Effector memory CD8-positive, alpha-beta T cell (primary cell): Measurements from ENCODE around the gene CTNS.

Experiments
- ATAC-seq: fragments of 150-1000 bp; cut with Tn5 transposase; replicated peaks from 2 replicates; pipeline ENCODE4 v1.10.0; 2021; ENCODE audit warnings: mild to moderate bottlenecking, moderate library complexity
- DNase-seq, 3 experiments: peaks; one replicate each; pipeline ENCODE4 v3.0.0; 2021
- H3K27ac Mint-ChIP-seq, 2 donors: one replicate each; pipeline ENCODE4 v1.8.0; 2022; ENCODE audit warnings: mild to moderate bottlenecking in 2 of 2, mixed read lengths in 2 of 2, moderate library complexity in 2 of 2
- H3K27me3 Mint-ChIP-seq, 2 donors: one replicate each; pipeline ENCODE4 v1.8.0; 2022; ENCODE audit warnings: mixed read lengths in 2 of 2
- H3K36me3 Mint-ChIP-seq: one replicate; pipeline ENCODE4 v1.8.0; 2022; ENCODE audit warnings: mild to moderate bottlenecking, moderate library complexity, mixed read lengths; ENCODE audit not compliant: insufficient read depth
- H3K4me1 Mint-ChIP-seq, 2 donors: one replicate each; pipeline ENCODE4 v1.8.0; 2022; ENCODE audit warnings: low read depth in 2 of 2, mixed read lengths in 2 of 2
- H3K4me3 Mint-ChIP-seq, 2 donors: one replicate each; pipeline ENCODE4 v1.8.0; 2022; ENCODE audit warnings: mild to moderate bottlenecking in 2 of 2, mixed read lengths in 2 of 2, moderate library complexity in 2 of 2
- H3K9me3 Mint-ChIP-seq, 2 donors: one replicate each; pipeline ENCODE4 v1.8.0; 2022; ENCODE audit warnings: mixed read lengths in 2 of 2

CTNS gene

DNA sequence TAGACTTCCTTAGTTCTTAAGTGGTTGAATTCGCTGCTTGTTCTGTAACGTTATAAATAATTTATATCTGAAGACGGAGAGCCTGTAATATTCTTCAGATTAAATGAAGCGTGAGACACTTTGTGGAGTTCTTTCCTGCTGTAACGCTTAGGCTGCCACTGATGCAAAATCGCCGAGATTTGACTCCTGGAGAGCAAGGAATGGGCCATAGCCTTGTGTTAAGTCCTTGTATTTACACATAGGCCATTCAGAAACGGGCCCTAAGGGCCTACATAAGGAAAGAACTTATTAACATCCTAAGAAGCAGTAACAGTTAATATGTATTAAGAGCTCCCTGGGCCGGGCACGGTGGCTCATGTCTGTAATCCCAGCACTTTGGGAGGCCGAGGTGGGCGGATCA is 33.0 kb downstream of the CTNS start:
- H3K4me3 Mint-ChIP-seq = peak overlapping the region; percentile 94
- no peaks in the 10 kb centered on the region for H3K27me3 Mint-ChIP-seq
- H3K4me1 Mint-ChIP-seq = peaks cover 19 to 24% of the 10 kb centered on the region in 2 donors
- no peak for DNase-seq
- no peak for ATAC-seq
- peak overlapping the region; percentile 91 to 95 for H3K27ac Mint-ChIP-seq
- H3K9me3 Mint-ChIP-seq = no peaks in the 10 kb centered on the region
- H3K36me3 Mint-ChIP-seq = peaks cover 26% of the 10 kb centered on the region

DNA sequence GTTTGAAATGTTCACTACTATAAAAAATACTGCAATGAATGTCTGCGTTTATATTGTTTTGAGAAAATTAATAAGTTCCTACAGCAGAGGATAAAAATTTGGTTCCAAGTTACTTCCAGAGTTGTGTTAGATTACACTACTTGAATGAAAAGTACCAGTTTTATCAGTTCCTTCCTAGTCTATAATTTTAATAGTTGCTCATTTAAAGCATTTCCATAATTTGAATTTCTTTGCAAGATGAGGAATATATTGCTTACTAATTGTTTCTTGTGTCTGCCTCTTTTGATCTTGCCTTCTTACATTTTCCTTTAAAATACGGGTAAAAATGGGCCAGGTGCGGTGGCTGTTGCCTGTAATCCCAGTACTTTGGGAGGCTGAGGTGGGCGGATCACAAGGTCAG is 36.0 kb downstream of the CTNS start:
- Mint-ChIP-seq H3K27ac (no peak overlapping the region), H3K36me3 (peaks cover 29% of the 10 kb centered on the region), H3K4me3 (no peak overlapping the region), H3K9me3 (no peaks in the 10 kb centered on the region), H3K27me3 (no peaks in the 10 kb centered on the region), H3K4me1 (peaks cover 12 to 14% of the 10 kb centered on the region in 2 donors)
- DNase-seq = no peak
- no peak for ATAC-seq

DNA sequence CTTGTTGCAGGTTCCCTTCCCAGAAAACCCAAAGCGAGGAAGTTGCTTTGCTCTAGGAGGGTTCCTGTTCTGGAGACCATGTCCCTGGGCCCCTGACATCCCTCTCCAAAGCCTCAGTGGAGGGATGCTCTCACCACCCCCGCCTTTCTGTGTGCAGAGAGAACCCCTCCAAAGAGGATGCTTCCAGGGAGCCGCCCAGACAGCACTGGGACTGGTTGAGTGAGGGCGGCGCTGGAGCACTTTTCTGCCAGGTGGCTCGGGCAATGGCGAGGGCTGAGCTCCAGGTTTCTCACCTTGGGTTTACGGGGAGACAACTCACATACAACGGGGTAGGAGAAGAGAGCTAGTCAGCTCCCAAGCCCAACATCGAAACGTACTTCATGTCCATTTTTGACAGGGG is 39.3 kb downstream of the CTNS start:
- ATAC-seq (no peak), DNase-seq (no peak)
- no peak overlapping the region for H3K4me3 Mint-ChIP-seq
- peaks cover 8% of the 10 kb centered on the region for H3K36me3 Mint-ChIP-seq
- no peak overlapping the region for H3K27ac Mint-ChIP-seq
- H3K27me3 Mint-ChIP-seq = no peaks in the 10 kb centered on the region
- no peaks in the 10 kb centered on the region for H3K9me3 Mint-ChIP-seq
- peaks cover 3 to 4% of the 10 kb centered on the region in 2 donors for H3K4me1 Mint-ChIP-seq

DNA sequence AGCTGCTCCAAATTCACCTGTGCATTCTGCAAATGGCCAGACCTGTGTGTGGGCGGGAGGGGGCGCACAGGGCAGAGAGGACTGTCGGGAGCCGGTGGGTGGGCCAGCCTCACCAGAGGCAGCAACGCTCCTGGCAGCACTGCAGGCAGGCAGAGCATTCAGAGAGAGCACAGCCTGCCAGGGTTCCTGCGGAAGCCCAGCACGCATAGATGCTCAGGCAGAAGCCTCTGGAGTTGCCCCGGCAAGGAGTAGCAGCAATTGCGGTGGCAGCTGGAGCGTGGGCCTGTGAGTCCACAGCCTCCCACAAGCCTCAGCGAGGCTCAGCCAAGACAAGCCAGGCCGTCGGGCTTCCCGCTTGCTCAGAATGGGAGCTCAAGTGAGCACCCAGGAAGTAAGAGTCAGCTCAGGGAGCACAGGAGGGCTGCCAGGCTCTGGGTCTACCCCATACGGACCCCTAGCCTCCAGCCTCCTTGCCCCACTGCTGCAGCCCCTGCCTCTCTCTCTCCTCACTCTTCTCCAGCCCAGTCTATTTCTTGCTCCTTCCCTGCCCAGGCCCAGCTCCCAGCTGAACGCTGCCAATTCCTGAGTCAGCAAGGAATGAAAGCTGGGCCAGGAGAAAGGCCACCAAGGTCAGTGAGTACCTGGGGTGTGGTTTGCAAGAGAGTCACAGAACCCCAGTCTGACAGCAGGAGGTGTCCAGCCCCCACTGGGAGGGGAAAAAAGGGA is 41.7 kb downstream of the CTNS start:
- Mint-ChIP-seq H3K36me3 (peaks cover 12% of the 10 kb centered on the region), H3K27ac (no peak overlapping the region), H3K27me3 (no peaks in the 10 kb centered on the region), H3K4me1 (peaks cover 12 to 19% of the 10 kb centered on the region in 2 donors), H3K4me3 (no peak overlapping the region), H3K9me3 (no peaks in the 10 kb centered on the region)
- ATAC-seq = no peak
- no peak for DNase-seq

DNA sequence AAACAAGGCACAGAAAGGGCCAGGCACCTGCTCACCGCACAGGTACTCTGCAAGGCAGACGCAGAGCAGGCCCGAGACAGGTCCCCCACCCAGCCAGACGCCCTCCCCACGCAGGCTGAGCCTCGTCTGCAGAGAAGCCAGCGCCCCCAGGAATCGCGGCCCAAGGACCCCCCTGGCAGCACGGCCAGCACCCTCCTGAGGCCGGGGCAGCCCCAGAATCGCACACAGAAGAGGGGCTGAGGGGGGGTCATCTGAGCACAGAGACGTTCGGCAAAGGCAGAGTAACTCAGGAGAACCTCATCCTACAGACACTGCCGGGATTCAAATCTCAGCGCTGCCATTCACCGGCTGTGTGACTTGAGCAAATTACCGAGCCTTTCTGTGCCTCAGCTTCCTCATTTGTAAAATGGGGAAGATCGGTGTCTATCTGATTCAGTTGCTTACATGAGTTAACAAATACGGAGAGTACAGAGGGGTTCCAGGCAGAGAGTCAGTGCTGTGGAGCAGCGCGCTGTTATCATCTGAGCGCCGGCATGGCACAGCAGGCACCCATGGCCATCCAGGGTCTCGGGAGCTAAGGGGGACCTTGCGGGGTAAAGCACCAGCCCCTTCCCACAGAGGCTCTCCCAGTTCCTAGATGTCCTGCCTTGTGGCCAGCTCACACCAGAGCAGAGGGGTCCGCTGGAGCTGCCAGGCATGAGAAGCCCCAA is 42.4 kb downstream of the CTNS start:
- Mint-ChIP-seq H3K4me3 (no peak overlapping the region), H3K4me1 (peaks cover 14 to 20% of the 10 kb centered on the region in 2 donors), H3K27ac (no peak overlapping the region), H3K36me3 (peaks cover 15% of the 10 kb centered on the region), H3K9me3 (no peaks in the 10 kb centered on the region), H3K27me3 (no peaks in the 10 kb centered on the region)
- no peak for DNase-seq
- ATAC-seq = no peak

DNA sequence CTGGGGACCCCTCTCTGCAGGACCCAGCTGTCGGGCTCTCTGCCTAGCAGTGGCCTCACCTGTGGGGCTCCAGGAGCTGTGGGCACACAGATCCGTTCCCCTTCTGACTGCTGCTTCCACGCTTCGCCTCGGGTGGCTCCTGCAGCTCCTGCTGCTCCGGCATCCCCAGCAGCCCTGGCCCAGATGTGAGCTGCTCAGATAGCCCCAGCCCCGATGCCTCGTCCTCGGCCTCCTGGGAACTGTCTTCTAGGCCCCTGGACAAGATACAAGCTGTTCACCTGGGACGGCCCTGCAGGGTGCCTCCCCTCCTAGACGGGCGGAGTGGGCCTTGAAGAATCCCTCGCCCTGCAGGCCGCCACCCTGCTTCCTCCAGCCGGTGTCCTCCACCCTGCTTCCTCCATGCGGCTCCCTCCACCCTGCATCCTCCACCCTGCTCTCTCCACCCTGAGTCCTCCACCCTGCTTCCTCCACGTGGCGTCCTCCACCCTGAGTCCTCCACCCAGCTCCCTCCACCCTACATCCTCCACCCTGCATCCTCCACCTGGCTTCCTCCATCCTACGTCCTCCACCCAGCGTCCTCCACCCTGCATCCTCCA is 43.1 kb downstream of the CTNS start:
- no peak for ATAC-seq
- Mint-ChIP-seq H3K27ac (peak overlapping the region in 1 of 2 donors; percentile 75), H3K4me1 (peaks cover 14 to 20% of the 10 kb centered on the region in 2 donors), H3K27me3 (no peaks in the 10 kb centered on the region), H3K9me3 (no peaks in the 10 kb centered on the region), H3K36me3 (peaks cover 17% of the 10 kb centered on the region), H3K4me3 (no peak overlapping the region)
- DNase-seq = no peak

DNA sequence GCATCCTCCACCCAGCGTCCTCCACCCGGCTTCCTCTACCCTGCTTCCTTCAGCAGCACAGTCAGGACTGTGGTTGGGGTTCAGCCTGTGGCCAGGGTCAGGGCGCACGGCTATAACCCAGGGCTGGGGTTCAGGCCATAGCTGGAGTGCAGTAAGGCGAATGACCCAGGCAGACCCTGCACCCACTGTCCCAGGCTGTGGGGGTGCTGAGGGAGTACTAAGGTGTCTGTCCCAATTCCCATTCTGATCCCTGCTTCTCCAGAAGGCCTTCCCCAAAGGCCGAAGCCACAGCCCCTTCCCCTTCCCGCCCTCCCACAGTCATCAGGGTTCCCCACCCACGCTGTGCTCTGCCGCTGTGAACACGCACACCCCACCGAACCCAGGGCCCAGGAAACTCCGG is 44.5 kb downstream of the CTNS start:
- DNase-seq = no peak
- no peak overlapping the region for H3K27ac Mint-ChIP-seq
- H3K27me3 Mint-ChIP-seq = no peaks in the 10 kb centered on the region
- no peaks in the 10 kb centered on the region for H3K9me3 Mint-ChIP-seq
- no peak overlapping the region for H3K4me3 Mint-ChIP-seq
- ATAC-seq = no peak
- peaks cover 18% of the 10 kb centered on the region for H3K36me3 Mint-ChIP-seq
- H3K4me1 Mint-ChIP-seq = peaks cover 14 to 20% of the 10 kb centered on the region in 2 donors

DNA sequence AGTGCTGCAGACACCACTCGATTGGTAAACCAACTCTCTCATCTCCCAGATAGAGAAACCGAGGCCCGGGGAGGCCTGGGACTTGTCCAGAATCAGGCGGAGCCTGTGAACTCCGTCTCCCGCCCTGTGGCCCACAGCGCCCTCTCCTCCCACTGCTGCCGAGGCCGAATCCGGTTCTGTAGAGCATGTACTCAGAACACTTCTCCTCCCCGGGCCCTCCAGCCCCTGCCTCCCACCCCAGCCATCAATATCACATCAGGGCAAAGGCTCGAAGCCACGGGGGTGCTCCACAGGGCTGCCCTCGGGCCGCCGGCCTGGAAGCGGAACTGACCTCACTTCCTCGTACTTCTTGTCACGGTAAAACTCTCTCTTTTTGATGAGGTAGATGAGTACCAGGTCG is 45.0 kb downstream of the CTNS start:
- Mint-ChIP-seq H3K27ac (no peak overlapping the region), H3K9me3 (no peaks in the 10 kb centered on the region), H3K36me3 (peaks cover 18% of the 10 kb centered on the region), H3K27me3 (no peaks in the 10 kb centered on the region), H3K4me3 (no peak overlapping the region), H3K4me1 (peaks cover 14 to 20% of the 10 kb centered on the region in 2 donors)
- ATAC-seq (no peak), DNase-seq (no peak)

DNA sequence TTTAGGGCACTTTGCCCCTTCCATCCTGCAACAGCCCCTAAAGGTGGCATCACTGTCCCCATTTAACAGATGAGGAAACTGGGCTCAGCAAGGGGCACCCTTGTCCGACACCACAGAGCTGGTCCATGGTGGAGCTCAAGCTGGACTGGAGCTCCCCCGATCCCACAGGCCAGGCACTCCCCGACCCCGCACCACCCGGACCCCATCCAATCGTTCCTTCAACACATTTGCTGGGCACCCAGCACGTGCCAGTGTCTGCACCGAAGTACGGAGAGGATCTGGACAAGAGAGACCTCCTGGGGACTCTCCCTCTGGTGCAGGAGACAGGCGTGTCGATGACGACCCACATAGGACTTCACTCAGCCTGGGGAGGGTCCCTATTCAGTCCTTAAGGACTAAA is 45.5 kb downstream of the CTNS start:
- Mint-ChIP-seq H3K9me3 (no peaks in the 10 kb centered on the region), H3K36me3 (peaks cover 18% of the 10 kb centered on the region), H3K4me1 (peaks cover 14 to 20% of the 10 kb centered on the region in 2 donors), H3K27ac (peak overlapping the region in 1 of 2 donors; percentile 66), H3K4me3 (peak overlapping the region in 1 of 2 donors; percentile 31), H3K27me3 (no peaks in the 10 kb centered on the region)
- no peak for ATAC-seq
- DNase-seq = no peak

DNA sequence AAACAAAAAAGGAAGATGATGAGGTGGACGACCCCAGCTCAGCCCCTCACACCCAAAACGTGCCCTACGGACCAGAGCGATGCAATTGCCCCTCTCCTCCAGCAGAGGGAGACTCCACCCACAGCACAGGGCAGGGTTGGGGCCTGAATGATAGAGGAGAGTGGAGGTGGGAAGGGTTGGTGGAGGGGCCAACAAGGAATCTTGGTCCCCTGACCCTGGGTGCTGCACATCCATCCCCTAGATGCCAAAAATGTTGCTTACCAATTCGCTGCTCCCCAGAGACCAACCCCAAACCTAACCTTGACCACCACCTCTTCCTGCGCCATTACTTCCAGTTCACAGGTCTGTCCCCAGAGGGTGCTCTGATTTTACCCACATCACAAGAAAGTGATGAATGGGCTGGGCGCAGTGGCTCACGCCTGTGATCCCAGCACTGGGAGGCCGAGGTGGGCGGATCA is 46.5 kb downstream of the CTNS start:
- Mint-ChIP-seq H3K4me3 (no peak overlapping the region), H3K27ac (peak overlapping the region; percentile 41 to 44), H3K36me3 (peaks cover 18% of the 10 kb centered on the region), H3K9me3 (no peaks in the 10 kb centered on the region), H3K27me3 (no peaks in the 10 kb centered on the region), H3K4me1 (peaks cover 14 to 20% of the 10 kb centered on the region in 2 donors)
- DNase-seq (peak; percentile 53 to 62 (median 56)), ATAC-seq (peak; percentile 94)

DNA sequence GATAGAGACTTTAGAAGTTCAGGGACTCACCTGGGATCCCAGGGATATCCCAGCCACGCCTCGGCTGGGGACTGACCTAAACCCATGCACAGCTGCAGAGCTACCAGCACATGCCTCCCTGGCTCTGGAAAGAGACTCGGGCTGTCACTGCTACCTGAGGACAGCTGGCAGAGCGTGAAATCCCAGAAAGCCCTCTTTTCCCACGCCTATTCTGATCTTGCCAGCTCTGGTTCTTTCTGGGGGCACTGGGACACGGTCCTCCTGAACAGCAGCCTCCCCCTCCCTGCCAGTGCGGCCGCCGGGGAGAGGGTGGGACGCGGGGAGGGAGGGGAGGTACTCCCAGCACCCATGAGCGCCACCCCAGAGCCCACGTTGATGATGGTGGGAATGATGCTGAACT is 48.6 kb downstream of the CTNS start:
- Mint-ChIP-seq H3K36me3 (peaks cover 18% of the 10 kb centered on the region), H3K9me3 (no peaks in the 10 kb centered on the region), H3K4me3 (no peak overlapping the region), H3K27me3 (no peaks in the 10 kb centered on the region), H3K27ac (no peak overlapping the region), H3K4me1 (peaks cover 11 to 19% of the 10 kb centered on the region in 2 donors)
- ATAC-seq = no peak
- no peak for DNase-seq

DNA sequence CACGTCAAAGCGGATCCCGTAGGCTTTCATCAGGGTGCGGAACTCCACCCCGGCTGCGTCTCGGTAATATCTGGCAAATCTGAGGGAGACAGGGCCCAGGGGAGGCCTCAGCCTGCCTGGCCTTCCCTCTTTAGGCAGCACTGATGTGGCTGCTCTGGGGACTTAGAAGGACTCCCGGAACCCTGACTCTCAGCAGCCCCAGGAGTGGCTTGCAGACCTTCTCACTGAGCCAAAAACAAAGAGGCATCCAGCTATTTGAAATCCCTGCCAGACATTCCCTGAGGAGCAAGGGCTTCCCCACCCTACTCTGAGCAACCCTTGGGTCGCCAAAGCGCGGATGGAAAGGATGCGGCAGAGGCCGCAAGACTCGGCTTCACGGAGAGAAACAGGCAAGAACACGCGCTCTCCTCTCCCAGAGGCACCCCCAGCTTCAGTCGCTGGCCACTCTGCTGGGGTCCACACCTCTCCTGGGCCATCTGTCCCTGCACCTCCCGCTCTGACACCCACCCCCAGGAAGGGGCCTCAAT is 51.5 kb downstream of the CTNS start:
- Mint-ChIP-seq H3K9me3 (no peaks in the 10 kb centered on the region), H3K27ac (no peak overlapping the region), H3K27me3 (no peaks in the 10 kb centered on the region), H3K36me3 (peaks cover 16% of the 10 kb centered on the region), H3K4me1 (peaks cover 7 to 9% of the 10 kb centered on the region in 2 donors), H3K4me3 (no peak overlapping the region)
- no peak for ATAC-seq
- DNase-seq = no peak

DNA sequence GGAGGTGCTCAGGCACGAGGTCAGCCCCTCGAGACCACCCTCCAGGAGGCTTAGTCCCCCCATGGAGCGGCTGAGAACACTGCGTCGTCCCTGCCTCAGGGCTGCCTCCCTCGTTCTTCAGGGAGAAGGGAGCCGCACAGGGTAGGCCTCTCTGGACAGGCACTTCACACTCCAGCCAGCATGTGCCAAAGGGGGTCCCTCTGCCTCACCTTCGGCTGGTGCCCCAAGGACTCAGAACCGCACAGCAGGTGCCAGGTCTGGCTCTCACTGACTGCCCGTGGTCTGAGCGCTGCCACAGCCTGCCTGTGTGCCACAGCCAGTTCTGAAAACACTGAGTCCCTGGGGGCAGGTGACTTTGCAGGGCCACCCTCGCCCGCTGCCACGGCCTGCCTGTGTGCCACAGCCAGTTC is 52.3 kb downstream of the CTNS start:
- no peak overlapping the region for H3K27ac Mint-ChIP-seq

More for the DNA sequence above, 52.3 kb downstream of the CTNS start:
- Mint-ChIP-seq H3K27me3 (no peaks in the 10 kb centered on the region), H3K36me3 (peaks cover 15% of the 10 kb centered on the region), H3K9me3 (no peaks in the 10 kb centered on the region), H3K4me1 (peaks cover 9 to 10% of the 10 kb centered on the region in 2 donors), H3K4me3 (no peak overlapping the region)
- no peak for ATAC-seq
- DNase-seq = no peak
